Activated gamma-delta T cell treated with Interleukin-2 at 50 U/mL for 16 hours (primary cell): ENCODE measurements around the gene PTGER1.
"Not testable (repeated sequence)": the region's sequence is repeated elsewhere in the genome, so short reads cannot be mapped to it uniquely, and the experiment has no call there.

ENCODE experiments used
- DNase-seq: peaks from one replicate; pipeline ENCODE4 v3.0.0-alpha.2; 2020

Gene PTGER1

GRCh38 chr19:14475251-14476073 lies at the start of gene PTGER1:
Gene PTGER1, minus strand, starts transcription at chr19:14475354. Its CDS starts 1,034 bp downstream, at chr19:14474320.
- no peak for DNase-seq

- no peak for DNase-seq
Observed at GRCh38 chr19:14520543-14520942, 45.4 kb upstream of the PTGER1 start.

- DNase-seq = no peak
Observed at GRCh38 chr19:14519860-14520407, 44.8 kb upstream of the PTGER1 start.

GRCh38 chr19:14519245-14519859 lies 44.2 kb upstream of the PTGER1 start:
- no peak for DNase-seq

- peak; percentile 54 for DNase-seq
Observed at GRCh38 chr19:14517840-14518505, 42.8 kb upstream of the PTGER1 start, which contains the start of gene DNAJB1. Gene DNAJB1, minus strand, starts transcription at chr19:14518397. Its CDS starts 48 bp downstream, at chr19:14518349.

- DNase-seq = no peak
Observed at GRCh38 chr19:14517446-14517839, 42.3 kb upstream of the PTGER1 start.

- no peak for DNase-seq
Observed at GRCh38 chr19:14516746-14517438, 41.7 kb upstream of the PTGER1 start.

- DNase-seq = no peak
Observed at GRCh38 chr19:14516048-14516534, 40.9 kb upstream of the PTGER1 start.

GRCh38 chr19:14515501-14516047 lies 40.4 kb upstream of the PTGER1 start:
- no peak for DNase-seq

GRCh38 chr19:14514215-14514863 lies 39.2 kb upstream of the PTGER1 start:
- no peak for DNase-seq

- no peak for DNase-seq
Observed at GRCh38 chr19:14512406-14512961, 37.3 kb upstream of the PTGER1 start.

- no peak for DNase-seq
Observed at GRCh38 chr19:14511229-14511593, 36.1 kb upstream of the PTGER1 start.

GRCh38 chr19:14510311-14511228 lies 35.4 kb upstream of the PTGER1 start:
- no peak for DNase-seq

GRCh38 chr19:14507704-14508542 lies 32.8 kb upstream of the PTGER1 start:
- no peak for DNase-seq

- peak; percentile 74 for DNase-seq
Observed at GRCh38 chr19:14505488-14506239, 30.5 kb upstream of the PTGER1 start.

- not testable (repeated sequence) for DNase-seq
Observed at GRCh38 chr19:14504575-14504974, 29.4 kb upstream of the PTGER1 start.

GRCh38 chr19:14503285-14503684 lies 28.1 kb upstream of the PTGER1 start:
- no peak for DNase-seq

GRCh38 chr19:14502334-14503092 lies 27.4 kb upstream of the PTGER1 start:
- DNase-seq = no peak
